ENCODE measurements around the gene DNASE1L1.

DNASE1L1 gene

GRCh38 chrX:154426916-154427770 lies 18.1 kb upstream of the DNASE1L1 start:
- Histone ChIP-seq H3K79me2 (ENCODE audit: control insufficient read depth, insufficient read depth, low read length, unreplicated experiment) (peaks cover 18% of the 10 kb centered on the region), H3K4me3 (ENCODE audit: low read depth, low read length) (no peak overlapping the region), H3K4me1 (ENCODE audit: control insufficient read depth, insufficient read depth, low read length, unreplicated experiment) (no peaks in the 10 kb centered on the region), H2AFZ (ENCODE audit: low read length, unreplicated experiment) (no peak overlapping the region), H3K36me3 (ENCODE audit: insufficient read depth, low read length) (no peaks in the 10 kb centered on the region), H3K27ac (ENCODE audit: low read depth, low read length) (no peak overlapping the region), H3K27me3 (ENCODE audit: insufficient read depth, low read length) (no peaks in the 10 kb centered on the region)

GRCh38 chrX:154420402-154420756 lies 11.3 kb upstream of the DNASE1L1 start:
- H3K79me2 ChIP-seq (ENCODE audit: control insufficient read depth, insufficient read depth, low read length, unreplicated experiment) = no peaks in the 10 kb centered on the region
- H2AFZ ChIP-seq (ENCODE audit: low read length, unreplicated experiment) = no peak overlapping the region
- no peak overlapping the region for H3K4me3 ChIP-seq (ENCODE audit: low read depth, low read length)
- no peaks in the 10 kb centered on the region for H3K27me3 ChIP-seq (ENCODE audit: insufficient read depth, low read length)
- no peaks in the 10 kb centered on the region for H3K4me1 ChIP-seq (ENCODE audit: control insufficient read depth, insufficient read depth, low read length, unreplicated experiment)
- H3K27ac ChIP-seq (ENCODE audit: low read depth, low read length) = no peak overlapping the region
- H3K36me3 ChIP-seq (ENCODE audit: insufficient read depth, low read length) = no peaks in the 10 kb centered on the region

DNA sequence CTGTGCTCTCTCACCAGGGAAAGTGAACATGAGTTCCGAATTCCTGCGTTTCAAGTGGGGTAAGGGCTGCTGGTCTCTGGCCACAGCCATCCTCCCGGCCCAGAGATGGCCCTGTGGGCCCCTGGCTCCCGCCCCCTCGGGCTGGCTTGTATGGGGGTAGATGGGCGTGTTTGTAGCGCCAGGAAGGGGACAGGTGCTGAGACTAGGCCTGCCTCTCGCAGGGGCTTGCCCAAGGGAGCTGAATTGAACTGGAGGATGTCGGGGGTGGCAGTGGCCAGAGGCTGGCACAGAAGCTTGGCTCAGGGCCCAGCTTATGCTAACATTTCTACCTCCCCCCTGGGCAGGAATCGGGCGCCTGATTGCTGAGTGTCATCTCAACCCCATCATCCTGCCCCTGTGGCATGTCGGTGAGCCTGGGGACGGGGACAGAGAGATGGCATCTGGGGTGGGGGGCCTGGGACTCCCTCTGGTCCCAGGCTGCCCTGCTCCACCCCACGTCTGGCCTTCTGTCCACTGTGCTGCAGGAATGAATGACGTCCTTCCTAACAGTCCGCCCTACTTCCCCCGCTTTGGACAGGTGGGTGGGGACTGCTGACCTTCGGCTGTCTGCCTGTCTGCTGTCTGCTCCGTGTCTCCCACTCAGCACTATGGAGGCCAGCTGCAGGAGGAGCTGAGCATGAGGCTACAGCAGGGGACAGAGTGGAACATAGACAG lies 10.8 kb upstream of the DNASE1L1 start:
- Histone ChIP-seq H3K4me1 (ENCODE audit: control insufficient read depth, insufficient read depth, low read length, unreplicated experiment) (no peaks in the 10 kb centered on the region), H3K27me3 (ENCODE audit: insufficient read depth, low read length) (no peaks in the 10 kb centered on the region), H3K36me3 (ENCODE audit: insufficient read depth, low read length) (no peaks in the 10 kb centered on the region), H3K27ac (ENCODE audit: low read depth, low read length) (no peak overlapping the region), H2AFZ (ENCODE audit: low read length, unreplicated experiment) (no peak overlapping the region), H3K79me2 (ENCODE audit: control insufficient read depth, insufficient read depth, low read length, unreplicated experiment) (no peaks in the 10 kb centered on the region), H3K4me3 (ENCODE audit: low read depth, low read length) (no peak overlapping the region)

- Histone ChIP-seq H3K4me1 (ENCODE audit: control insufficient read depth, insufficient read depth, low read length, unreplicated experiment) (no peaks in the 10 kb centered on the region), H2AFZ (ENCODE audit: low read length, unreplicated experiment) (no peak overlapping the region)
Observed at GRCh38 chrX:154419189-154419588, 10.1 kb upstream of the DNASE1L1 start.

GRCh38 chrX:154417157-154417556 lies 8.1 kb upstream of the DNASE1L1 start:
- no peaks in the 10 kb centered on the region for H3K27me3 ChIP-seq (ENCODE audit: insufficient read depth, low read length)
- no peaks in the 10 kb centered on the region for H3K36me3 ChIP-seq (ENCODE audit: insufficient read depth, low read length)
- no peak overlapping the region for H2AFZ ChIP-seq (ENCODE audit: low read length, unreplicated experiment)
- peaks cover 8% of the 10 kb centered on the region for H3K4me1 ChIP-seq (ENCODE audit: control insufficient read depth, insufficient read depth, low read length, unreplicated experiment)
- no peaks in the 10 kb centered on the region for H3K79me2 ChIP-seq (ENCODE audit: control insufficient read depth, insufficient read depth, low read length, unreplicated experiment)
- H3K4me3 ChIP-seq (ENCODE audit: low read depth, low read length) = no peak overlapping the region
- no peak overlapping the region for H3K27ac ChIP-seq (ENCODE audit: low read depth, low read length)

More at GRCh38 chrX:154419189-154419588, 10.1 kb upstream of the DNASE1L1 start:
- Histone ChIP-seq H3K4me3 (ENCODE audit: low read depth, low read length) (no peak overlapping the region), H3K36me3 (ENCODE audit: insufficient read depth, low read length) (no peaks in the 10 kb centered on the region), H3K79me2 (ENCODE audit: control insufficient read depth, insufficient read depth, low read length, unreplicated experiment) (no peaks in the 10 kb centered on the region), H3K27ac (ENCODE audit: low read depth, low read length) (no peak overlapping the region), H3K27me3 (ENCODE audit: insufficient read depth, low read length) (no peaks in the 10 kb centered on the region)

GRCh38 chrX:154413142-154413541 lies 4.1 kb upstream of the DNASE1L1 start:
- Histone ChIP-seq H3K27me3 (ENCODE audit: insufficient read depth, low read length) (no peaks in the 10 kb centered on the region), H2AFZ (ENCODE audit: low read length, unreplicated experiment) (no peak overlapping the region), H3K36me3 (ENCODE audit: insufficient read depth, low read length) (no peaks in the 10 kb centered on the region), H3K79me2 (ENCODE audit: control insufficient read depth, insufficient read depth, low read length, unreplicated experiment) (peaks cover 12% of the 10 kb centered on the region), H3K4me3 (ENCODE audit: low read depth, low read length) (no peak overlapping the region), H3K27ac (ENCODE audit: low read depth, low read length) (no peak overlapping the region), H3K4me1 (ENCODE audit: control insufficient read depth, insufficient read depth, low read length, unreplicated experiment) (peaks cover 11% of the 10 kb centered on the region)

- Histone ChIP-seq H3K4me3 (ENCODE audit: low read depth, low read length) (peak overlapping the region; percentile 89), H3K27me3 (ENCODE audit: insufficient read depth, low read length) (no peaks in the 10 kb centered on the region), H3K79me2 (ENCODE audit: control insufficient read depth, insufficient read depth, low read length, unreplicated experiment) (peaks cover 12% of the 10 kb centered on the region), H3K4me1 (ENCODE audit: control insufficient read depth, insufficient read depth, low read length, unreplicated experiment) (peaks cover 11% of the 10 kb centered on the region), H3K27ac (ENCODE audit: low read depth, low read length) (peak overlapping the region; percentile 26; the same call in 1 of the 2 replicates), H3K36me3 (ENCODE audit: insufficient read depth, low read length) (no peaks in the 10 kb centered on the region), H2AFZ (ENCODE audit: low read length, unreplicated experiment) (no peak overlapping the region)
Observed at GRCh38 chrX:154412468-154412867, 3.4 kb upstream of the DNASE1L1 start.

DNA sequence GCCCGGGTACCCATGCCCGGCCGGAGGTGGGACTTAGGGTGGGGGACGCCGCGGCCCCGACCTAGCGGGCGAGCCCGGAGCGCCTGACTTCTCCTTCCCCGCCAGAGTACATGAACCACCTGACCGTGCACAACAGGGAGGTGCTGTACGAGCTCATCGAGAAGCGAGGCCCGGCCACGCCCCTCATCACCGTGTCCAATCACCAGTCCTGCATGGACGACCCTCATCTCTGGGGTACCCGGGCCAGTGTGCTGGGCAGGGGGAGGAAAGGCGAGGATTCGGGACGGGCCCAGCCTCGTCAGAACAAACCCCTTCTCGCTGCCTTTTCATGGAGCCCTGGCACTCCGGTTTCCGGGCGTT lies 2.9 kb upstream of the DNASE1L1 start:
- no peak overlapping the region for H2AFZ ChIP-seq (ENCODE audit: low read length, unreplicated experiment)
- H3K27me3 ChIP-seq (ENCODE audit: insufficient read depth, low read length) = no peaks in the 10 kb centered on the region
- peaks cover 12% of the 10 kb centered on the region for H3K79me2 ChIP-seq (ENCODE audit: control insufficient read depth, insufficient read depth, low read length, unreplicated experiment)
- peak overlapping the region; percentile 39 for H3K27ac ChIP-seq (ENCODE audit: low read depth, low read length)
- H3K36me3 ChIP-seq (ENCODE audit: insufficient read depth, low read length) = no peaks in the 10 kb centered on the region
- peaks cover 11% of the 10 kb centered on the region for H3K4me1 ChIP-seq (ENCODE audit: control insufficient read depth, insufficient read depth, low read length, unreplicated experiment)
- H3K4me3 ChIP-seq (ENCODE audit: low read depth, low read length) = peak overlapping the region; percentile 89

DNA sequence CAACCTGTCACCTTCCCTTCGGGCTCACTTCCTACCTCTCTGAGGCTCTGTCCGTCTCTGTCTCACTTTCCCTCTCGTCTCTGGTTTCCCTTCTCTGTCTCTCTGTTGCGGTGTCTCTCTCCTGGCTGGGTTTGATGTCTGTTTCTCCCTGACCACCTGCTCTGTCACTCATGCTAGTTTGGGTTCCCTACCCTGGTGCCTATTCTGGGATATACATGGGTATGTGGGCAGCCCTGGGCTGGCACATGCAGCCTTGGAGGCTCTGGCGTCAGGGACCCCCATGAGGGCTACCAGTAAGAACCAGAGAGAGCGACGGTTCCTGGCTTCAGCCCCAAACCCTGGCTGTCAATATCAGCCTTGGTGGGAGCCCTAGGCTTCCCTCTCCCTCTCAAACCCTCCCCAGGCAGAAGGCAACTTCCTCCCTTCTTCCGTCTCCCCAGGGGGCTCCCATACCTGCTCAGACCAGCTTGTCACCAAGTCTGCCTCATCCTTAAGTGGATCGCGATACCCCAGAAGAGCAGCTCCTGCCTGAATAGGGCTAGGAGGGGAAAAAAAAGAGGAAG lies 314 bp downstream of the DNASE1L1 start:
- Histone ChIP-seq H3K79me2 (ENCODE audit: control insufficient read depth, insufficient read depth, low read length, unreplicated experiment) (peaks cover 12% of the 10 kb centered on the region), H3K36me3 (ENCODE audit: insufficient read depth, low read length) (no peaks in the 10 kb centered on the region), H3K4me3 (ENCODE audit: low read depth, low read length) (peak overlapping the region; percentile 80), H2AFZ (ENCODE audit: low read length, unreplicated experiment) (no peak overlapping the region), H3K27me3 (ENCODE audit: insufficient read depth, low read length) (no peaks in the 10 kb centered on the region), H3K4me1 (ENCODE audit: control insufficient read depth, insufficient read depth, low read length, unreplicated experiment) (peaks cover 11% of the 10 kb centered on the region), H3K27ac (ENCODE audit: low read depth, low read length) (peak overlapping the region; percentile 59)

GRCh38 chrX:154404625-154405192 lies 4.3 kb downstream of the DNASE1L1 start:
- Histone ChIP-seq H3K27me3 (ENCODE audit: insufficient read depth, low read length) (no peaks in the 10 kb centered on the region), H3K79me2 (ENCODE audit: control insufficient read depth, insufficient read depth, low read length, unreplicated experiment) (peaks cover 16% of the 10 kb centered on the region), H3K36me3 (ENCODE audit: insufficient read depth, low read length) (peaks cover 4% of the 10 kb centered on the region; the same call in 1 of the 2 replicates), H3K27ac (ENCODE audit: low read depth, low read length) (no peak overlapping the region), H3K4me3 (ENCODE audit: low read depth, low read length) (no peak overlapping the region), H3K4me1 (ENCODE audit: control insufficient read depth, insufficient read depth, low read length, unreplicated experiment) (peaks cover 5% of the 10 kb centered on the region), H2AFZ (ENCODE audit: low read length, unreplicated experiment) (no peak overlapping the region)
